Right lobe of liver (tissue), 6 donors: ENCODE results near the gene THADA. TPM values are rescaled to one million over a fixed set of nuclear protein-coding genes. Genes with fewer than 3 reads are reported as not detected.

ENCODE experiments used
- ATAC-seq, 4 donors: fragments of 200-7000 bp; cut with Tn5 transposase; one replicate each; pipeline ENCODE4 v1.9.1; 2020; ENCODE audit warnings: mild to moderate bottlenecking in 4 of 4, moderate library complexity in 4 of 4
- DNase-seq, 3 donors: peaks; one replicate each; pipeline ENCODE4 v3.0.0-alpha.2; 2020
- H3K27ac ChIP-seq, 3 donors: fragments of 200-600 bp; one replicate each; pipeline ENCODE4 v1.8.0; 2022
- H3K27me3 ChIP-seq, 2 donors: fragments of 200-600 bp; one replicate each; pipeline ENCODE4 v1.8.0; 2022
- H3K36me3 ChIP-seq, 4 donors: fragments of 200-600 bp; sonication (generic) in 1 of 4; one replicate each; pipeline versions ENCODE4 v1.5.1 to v1.8.0; 2017 to 2022; ENCODE audit warnings: control low read depth in 1 of 4
- H3K4me1 ChIP-seq, 4 donors: fragments of 200-600 bp; sonication (generic) in 1 of 4; one replicate each; pipeline versions ENCODE4 v1.5.1 to v1.8.0; 2017 to 2022; ENCODE audit warnings: control low read depth in 1 of 4
- H3K4me3 ChIP-seq, 3 donors: fragments of 200-600 bp; one replicate each; pipeline ENCODE4 v1.8.0; 2022
- H3K9me3 ChIP-seq, 4 donors: fragments of 200-600 bp; sonication (generic) in 1 of 4; one replicate each; pipeline versions ENCODE4 v1.5.1 to v1.8.0; 2017 to 2022; ENCODE audit warnings: control low read depth in 1 of 4
- CTCF ChIP-seq, 4 donors: fragments of 200-600 bp in 3 of 4; fragments of 450-650 bp in 1 of 4; IDR thresholded peaks; one replicate each; pipeline versions ENCODE4 v1.5.1 to v1.8.0; 2016 to 2022; ENCODE audit warnings: antibody characterized with exemption in 4 of 4, mild to moderate bottlenecking in 2 of 4
- POLR2A ChIP-seq: fragments of 450-650 bp; IDR thresholded peaks from one replicate; pipeline ENCODE4 v1.6.1; 2017; ENCODE audit warnings: antibody characterized with exemption, mild to moderate bottlenecking
- WGBS: methylation state at CpG from one replicate; pipeline ENCODE4 v1.1.6; 2018; ENCODE audit warnings: low coverage, low lambda C conversion rate; ENCODE audit not compliant: insufficient coverage; ENCODE audit errors: missing lambda C conversion rate; 5-methylcytosine and 5-hydroxymethylcytosine counted together
- intact Hi-C, 2 donors: fragments of 100-400 bp; cut with DNase I; formaldehyde crosslinking; loops; one replicate each; pipeline versions ENCODE4 v1.11.2 to v1.14.1; 2022
- total RNA-seq, 6 experiments: library from RNA; depleted of rRNA in 2 of 6; stranded (reverse); fragments of >200 nt in 2 of 6; fragmentation: NEBNext Ultra II Directional in 3 of 6; extraction: Animal tissue kit (Norgen Biotek cat#: 25700) in 3 of 6; gene quantifications; one replicate each; pipeline versions ENCODE4 v1.1.0 to v1.2.4, GENCODE V29; 2016 to 2023
- donor health status: DM: no; HTN: yes; CAD: no.
- donor health status: DM: no; HTN: no; CAD: no.
- donor health status: DM: no; HTN: no; CAD: no.
- donor health status: DM: no; HTN: yes; CAD: no.
- donor health status: DM: no; HTN: yes; CAD: no.

Gene THADA
- total RNA-seq, 6 experiments from 2014 or later: 12.2 to 21.6 (median 14.0) TPM

DNA sequence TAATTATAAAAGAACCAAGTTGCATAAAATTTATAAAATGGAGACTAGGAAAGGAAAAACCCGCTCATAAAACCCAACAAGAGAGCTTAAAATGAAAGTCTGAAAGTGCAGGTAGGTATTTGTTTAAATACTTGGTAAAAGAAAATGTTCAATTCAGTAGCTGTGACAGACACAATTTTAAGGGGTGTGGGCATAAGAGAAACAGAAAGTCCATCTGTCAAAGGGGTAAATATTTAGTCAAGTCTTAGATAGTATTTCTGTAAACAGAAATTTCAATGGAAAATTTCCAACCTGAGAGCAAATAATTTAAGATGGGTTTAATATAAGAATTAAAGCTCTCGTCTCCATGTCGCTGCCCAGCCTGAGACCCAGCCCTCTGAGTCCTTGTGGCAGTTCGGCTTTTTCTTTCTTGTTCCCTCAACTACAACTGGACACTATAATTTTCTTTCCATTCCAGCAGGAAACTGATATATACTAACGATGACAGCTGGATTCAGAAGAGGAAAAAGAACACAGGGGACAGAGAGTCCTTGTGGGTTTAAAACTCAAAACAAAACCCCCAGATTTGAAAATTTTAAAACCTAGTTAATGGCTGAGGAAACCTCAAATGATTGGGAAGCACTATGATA is 281.4 kb downstream of the THADA start:
- ATAC-seq (peak; percentile 55 to 75 (median 74)), DNase-seq (no peak)
- H3K27ac ChIP-seq: peak overlapping the region; percentile 63 to 82 (median 74)
- whole genome bisulfite sequencing: 19% methylated on average over 5 of the region's 5 CpGs
- H3K36me3 ChIP-seq: no peaks in the 10 kb centered on the region
- no peaks in the 10 kb centered on the region for H3K9me3 ChIP-seq
- no peaks in the 10 kb centered on the region for H3K27me3 ChIP-seq
- intact Hi-C loops: no loop called here
- H3K4me1 ChIP-seq: peaks cover 0 to 32% (median 12%) of the 10 kb centered on the region in 4 donors
- no peak overlapping the region for H3K4me3 ChIP-seq
- TF ChIP-seq POLR2A (no peak), CTCF (IDR thresholded peaks at IDR 0.05) (no peak)

DNA sequence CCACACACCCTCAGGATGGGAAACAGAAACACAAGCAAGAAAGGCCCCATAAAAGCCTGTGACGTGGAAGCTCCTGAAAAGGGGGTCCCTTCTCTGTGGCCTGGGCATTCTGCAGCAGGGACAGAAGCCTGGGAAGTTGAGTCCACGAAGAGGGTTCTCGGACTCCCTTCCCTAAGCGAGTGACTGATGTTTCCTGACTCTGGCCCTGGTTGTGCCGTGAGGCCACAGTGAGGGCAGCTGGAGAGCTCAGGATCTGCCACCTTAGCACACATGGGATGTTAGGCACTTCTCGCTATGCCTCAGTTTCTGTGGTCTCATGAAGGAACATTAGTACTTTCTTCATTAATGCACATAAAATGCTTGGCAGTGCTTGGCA is 282.2 kb downstream of the THADA start:
- H3K4me1 ChIP-seq: peaks cover 0 to 32% (median 12%) of the 10 kb centered on the region in 4 donors
- peak overlapping the region; percentile 63 to 82 (median 74) for H3K27ac ChIP-seq
- ATAC-seq: peak in 3 of 4 donors; percentile 4 to 34 (median 10)
- no peaks in the 10 kb centered on the region for H3K9me3 ChIP-seq
- H3K27me3 ChIP-seq: no peaks in the 10 kb centered on the region
- intact Hi-C loops: no loop called here
- no peaks in the 10 kb centered on the region for H3K36me3 ChIP-seq
- TF ChIP-seq CTCF (IDR thresholded peaks at IDR 0.05): no peak
- TF ChIP-seq POLR2A: no peak
- DNase-seq: no peak
- WGBS: 95% methylated on average over 6 of the region's 6 CpGs
- H3K4me3 ChIP-seq: no peak overlapping the region

DNA sequence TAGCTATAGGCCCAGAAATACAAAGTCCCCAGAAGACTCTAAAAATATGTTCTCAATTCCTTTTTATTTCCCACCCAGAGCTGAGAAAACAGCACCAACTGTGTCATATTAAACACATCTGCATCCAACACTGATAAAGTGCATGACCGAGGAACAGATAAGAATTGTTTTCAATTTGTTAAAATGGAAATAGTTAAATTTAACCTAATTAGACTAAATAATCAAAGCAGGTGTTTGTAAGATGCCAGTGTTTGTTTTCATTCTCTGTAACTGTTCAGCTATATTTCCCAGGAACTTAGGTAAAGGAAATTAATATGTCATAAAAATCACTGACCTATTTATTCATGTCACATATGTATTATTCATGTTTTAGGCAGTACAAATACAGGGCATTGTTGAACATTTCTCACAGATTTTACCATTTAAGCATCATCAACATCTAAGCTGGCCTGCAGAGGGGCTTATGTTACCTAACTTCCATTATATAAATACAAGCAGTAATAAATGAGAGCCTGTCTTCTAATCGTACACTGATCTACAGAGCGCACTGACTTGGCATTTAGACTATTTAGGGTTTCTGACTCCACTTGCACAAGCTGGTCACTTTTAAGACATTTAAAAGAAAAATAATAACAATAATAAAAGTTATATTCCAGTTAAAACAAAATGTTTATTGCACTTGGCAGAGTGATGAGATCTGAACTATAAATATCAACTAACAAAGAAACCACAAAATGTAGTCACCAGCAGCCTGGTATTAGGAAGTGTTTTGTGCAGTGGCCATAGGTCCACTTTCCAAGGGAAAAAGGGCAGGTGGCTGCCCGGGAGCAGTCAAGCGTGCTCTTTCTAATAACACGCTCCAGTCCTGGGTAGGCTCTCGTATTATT is 282.8 kb downstream of the THADA start:
- Histone ChIP-seq H3K36me3 (no peaks in the 10 kb centered on the region), H3K4me1 (peaks cover 0 to 32% (median 12%) of the 10 kb centered on the region in 4 donors), H3K27ac (peak overlapping the region in 2 of 3 donors; percentile 74 to 82), H3K9me3 (no peaks in the 10 kb centered on the region), H3K27me3 (no peaks in the 10 kb centered on the region), H3K4me3 (no peak overlapping the region)
- DNase-seq (no peak), ATAC-seq (peak in 3 of 4 donors; percentile 31 to 46 (median 33))
- WGBS: 69% methylated on average over 5 of the region's 7 CpGs
- intact Hi-C loops: no loop called here
- no peak for TF ChIP-seq CTCF (IDR thresholded peaks at IDR 0.05)
- TF ChIP-seq POLR2A: no peak

GRCh38 chr2:43311276-43311675 is 284.6 kb downstream of the THADA start:
- H3K27me3 ChIP-seq: no peaks in the 10 kb centered on the region
- TF ChIP-seq POLR2A (no peak), CTCF (IDR thresholded peaks at IDR 0.05) (no peak)
- DNase-seq (no peak), ATAC-seq (peak; percentile 53 to 74 (median 67))
- intact Hi-C loops: no loop called here
- no peaks in the 10 kb centered on the region for H3K9me3 ChIP-seq
- H3K36me3 ChIP-seq: no peaks in the 10 kb centered on the region
- H3K4me1 ChIP-seq: peaks cover 0 to 32% (median 12%) of the 10 kb centered on the region in 4 donors
- no peak overlapping the region for H3K4me3 ChIP-seq
- H3K27ac ChIP-seq: peak overlapping the region in 2 of 3 donors; percentile 74 to 82
